Measurements from ENCODE around the gene LCN6.

GRCh38 chr9:136789523-136789937 lies 41.2 kb upstream of the LCN6 start:
- no peak for TF ChIP-seq CTCF (IDR thresholded peaks at IDR 0.05)
- TF ChIP-seq POLR2AphosphoS5 (IDR thresholded peaks at IDR 0.05): no peak
- TF ChIP-seq POLR2A (IDR thresholded peaks at IDR 0.05): no peak
